Measurements from ENCODE around the gene HSD17B14.
"Not testable (repeated sequence)": the region's sequence is repeated elsewhere in the genome, so short reads cannot be mapped to it uniquely, and the experiment has no call there.

HSD17B14 gene

DNA sequence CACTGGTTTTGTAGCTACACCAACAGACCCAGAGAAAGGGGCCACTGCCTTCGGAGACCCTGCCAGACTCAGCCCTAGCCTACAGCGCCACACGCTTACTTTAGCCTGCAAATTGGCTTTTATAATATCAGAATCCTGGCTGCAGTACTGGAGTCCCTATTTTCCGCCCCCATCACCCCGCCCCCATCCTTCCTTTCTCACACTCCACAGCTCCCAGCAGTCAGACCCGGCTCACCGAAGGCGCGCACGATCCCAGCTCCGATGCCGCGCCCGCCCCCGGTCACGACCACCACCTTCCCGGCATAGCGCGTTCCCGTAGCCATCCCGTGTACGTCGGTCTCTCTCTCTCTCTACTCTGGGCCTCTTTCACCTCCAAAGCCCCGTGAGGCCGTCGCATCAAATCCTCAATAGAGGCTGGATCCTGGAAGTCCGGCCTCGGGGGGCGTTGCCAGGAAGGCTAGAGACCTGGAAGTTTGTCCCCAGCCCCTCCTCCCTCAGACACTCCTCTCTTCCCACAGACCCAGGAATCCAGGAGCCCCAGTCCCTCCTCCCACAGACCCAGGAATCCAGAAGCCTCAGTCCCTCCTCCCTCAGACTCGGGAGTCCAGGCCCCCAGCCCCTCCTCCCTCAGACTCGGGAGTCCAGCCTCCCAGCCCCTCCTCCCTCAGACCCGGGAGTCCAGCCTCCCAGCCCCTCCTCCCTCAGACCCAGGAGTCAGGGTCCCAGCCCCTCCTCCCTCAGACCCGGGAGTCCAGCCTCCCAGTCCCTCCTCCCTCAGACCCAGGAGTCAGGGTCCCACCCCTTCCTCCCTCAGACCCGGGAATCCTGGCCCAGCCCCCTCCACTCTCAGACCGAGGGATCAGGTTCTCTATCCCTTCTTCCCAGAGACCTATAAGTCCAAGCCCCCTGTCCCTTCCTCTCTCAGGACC is at the start of gene HSD17B14:
Gene HSD17B14 (minus strand): TSS at position 403 of the 929 bp plus-strand sequence. CDS start 80 bp downstream, at position 323.
- no peak for DNase-seq (ENCODE audit: extremely low read depth in 1 of 2, low read depth in 1 of 2)

DNA sequence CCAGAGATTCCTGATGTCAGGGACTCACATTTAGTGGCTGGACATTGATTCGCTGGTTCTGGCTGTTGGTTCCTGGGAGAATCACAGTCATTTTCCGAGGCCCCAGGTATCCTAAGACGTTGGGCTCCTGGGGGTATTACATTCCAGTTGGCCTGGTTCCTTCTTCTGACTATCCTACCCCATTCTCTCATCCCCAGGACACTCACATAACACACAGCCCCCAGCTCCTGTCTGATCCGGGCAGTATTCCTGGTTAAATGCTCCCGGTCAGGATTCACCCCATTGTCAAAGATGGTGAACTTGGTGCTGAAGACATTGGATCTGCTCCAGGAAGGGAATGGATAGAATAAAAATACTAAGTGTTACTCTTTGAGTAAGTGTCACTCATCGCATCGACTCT is 47.4 kb upstream of the HSD17B14 start:
- DNase-seq (ENCODE audit: extremely low read depth in 1 of 2, low read depth in 1 of 2), result no peak

DNA sequence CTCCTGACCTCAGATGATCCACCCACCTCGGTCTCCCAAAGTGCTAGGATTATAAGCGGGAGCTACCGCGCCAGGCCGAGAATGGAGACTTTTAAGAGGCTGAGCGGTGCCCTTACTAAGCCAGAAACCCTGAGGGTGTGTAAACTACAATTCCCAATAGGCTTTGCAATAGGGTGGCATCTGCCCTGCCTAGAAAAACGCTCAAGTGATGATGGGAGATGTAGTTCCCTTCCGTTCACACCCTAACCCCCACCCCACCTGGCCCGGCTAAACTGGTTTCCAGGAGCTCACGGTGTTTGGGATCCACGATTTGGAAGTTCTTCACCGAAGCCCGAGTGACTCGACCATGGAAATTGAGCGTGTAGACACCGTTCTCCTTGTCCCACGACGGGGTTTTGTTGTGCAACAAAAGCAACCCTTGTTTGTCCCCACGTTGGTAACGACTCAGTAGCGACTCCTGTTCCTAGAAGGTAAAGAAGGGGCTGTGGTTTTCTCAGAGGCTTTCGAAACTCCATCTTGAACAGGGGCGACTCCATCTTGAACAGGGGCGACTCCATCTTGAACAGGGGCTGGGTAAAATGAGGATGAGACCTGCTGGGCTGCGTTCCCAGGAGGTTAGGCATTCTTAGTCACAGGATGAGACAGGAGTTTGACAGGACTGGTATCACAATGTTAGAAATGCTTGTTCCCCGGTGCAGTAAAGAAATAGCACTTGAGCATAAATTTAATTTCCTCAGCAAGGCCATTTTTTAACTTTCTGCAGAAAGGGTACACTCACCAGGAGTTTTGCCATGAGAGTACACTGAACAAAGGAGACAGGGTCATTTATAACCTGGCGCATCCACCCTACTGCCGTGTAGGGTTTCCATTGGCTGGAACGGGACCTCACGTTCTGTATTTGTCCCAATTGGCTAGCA is 45.7 kb upstream of the HSD17B14 start:
- DNase-seq (ENCODE audit: extremely low read depth in 1 of 2, low read depth in 1 of 2), result no peak

DNA sequence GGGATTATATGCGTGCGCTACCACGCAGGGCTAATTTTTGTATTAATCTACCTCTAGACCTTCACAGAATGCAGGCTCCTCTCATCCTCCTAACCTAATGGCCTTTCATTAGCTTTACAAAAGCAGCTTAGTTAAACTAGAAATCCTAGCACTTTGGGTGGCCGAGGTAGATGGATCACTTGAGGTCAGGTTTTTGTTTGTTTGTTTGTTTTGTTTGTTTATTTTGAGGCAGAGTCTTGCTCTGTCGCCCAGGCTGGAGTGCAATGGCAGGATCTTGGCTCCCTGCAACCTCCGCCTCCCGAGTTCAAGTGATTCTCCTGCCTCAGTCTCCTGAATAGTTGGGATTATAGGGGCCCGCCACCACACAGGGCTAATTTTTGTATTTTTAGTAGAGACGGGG is 43.4 kb upstream of the HSD17B14 start:
- not testable (repeated sequence) for DNase-seq (ENCODE audit: extremely low read depth in 1 of 2, low read depth in 1 of 2)

DNA sequence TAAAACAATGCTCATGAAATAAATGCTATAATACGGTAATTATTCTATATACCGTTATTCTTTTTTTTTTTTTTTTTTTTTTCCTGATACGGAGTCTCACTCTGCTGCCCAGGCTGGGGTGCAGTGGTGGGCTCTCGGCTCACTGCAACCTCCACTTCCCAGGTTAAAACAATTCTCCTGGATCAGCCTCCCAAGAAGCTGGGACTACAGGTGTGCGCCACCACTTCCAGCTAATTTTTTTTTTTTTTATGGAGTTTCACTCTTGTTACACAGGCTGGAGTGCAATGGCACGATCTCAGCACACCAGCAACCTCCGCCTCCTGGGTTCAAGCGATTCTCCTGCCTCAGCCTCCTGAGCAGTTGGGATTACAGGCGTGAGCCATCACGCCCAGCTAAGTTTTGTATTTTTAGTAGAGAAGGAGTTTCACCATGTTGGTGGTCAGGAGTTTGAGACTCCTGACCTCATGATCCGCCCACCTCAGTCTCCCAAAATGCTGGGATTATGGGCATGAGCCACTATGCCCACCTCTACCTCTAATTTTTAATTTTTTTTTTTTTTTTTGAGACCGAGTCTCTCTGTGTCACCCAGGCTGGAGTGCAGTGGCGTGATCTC is 42.8 kb upstream of the HSD17B14 start:
- no peak for DNase-seq (ENCODE audit: extremely low read depth in 1 of 2, low read depth in 1 of 2)

DNA sequence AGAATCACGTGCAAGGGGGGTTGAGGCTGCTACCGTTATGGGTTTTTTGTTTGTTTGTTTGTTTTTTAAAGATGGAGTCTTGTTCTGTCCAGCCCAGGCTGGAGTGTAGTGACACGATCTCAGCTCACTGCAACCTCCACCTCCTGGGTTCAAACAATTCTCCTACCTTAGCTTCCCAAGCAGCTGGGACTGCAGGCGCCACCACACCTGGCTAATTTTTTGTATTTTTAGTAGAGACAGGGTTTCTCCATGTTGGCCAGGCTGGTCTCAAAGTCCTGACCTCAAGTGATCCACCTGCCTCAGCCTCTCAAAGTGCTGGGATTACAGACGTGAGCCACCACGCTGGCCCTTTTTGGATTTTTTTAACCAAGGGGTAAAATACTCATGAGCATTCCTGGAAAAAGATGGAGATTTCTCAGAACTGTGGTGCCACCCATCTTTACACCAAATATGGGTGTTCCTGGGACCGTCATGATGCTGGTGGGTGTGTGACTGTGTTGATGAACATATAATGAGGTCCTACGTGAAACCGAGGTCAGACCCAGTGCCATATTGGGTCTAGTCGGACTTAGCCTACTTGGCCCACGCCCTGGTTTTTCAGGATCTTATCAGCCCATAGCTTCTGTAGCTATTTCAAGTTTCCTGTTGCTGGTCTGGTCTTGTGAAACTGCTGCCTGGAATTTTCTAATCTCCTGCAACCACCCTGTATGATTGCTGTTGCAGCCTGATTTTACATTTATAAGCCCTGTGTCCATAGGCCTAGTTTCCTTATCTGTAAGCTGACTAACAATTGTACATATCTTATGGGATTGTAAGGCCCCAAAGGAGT is 42.1 kb upstream of the HSD17B14 start:
- no peak for DNase-seq (ENCODE audit: extremely low read depth in 1 of 2, low read depth in 1 of 2)

DNA sequence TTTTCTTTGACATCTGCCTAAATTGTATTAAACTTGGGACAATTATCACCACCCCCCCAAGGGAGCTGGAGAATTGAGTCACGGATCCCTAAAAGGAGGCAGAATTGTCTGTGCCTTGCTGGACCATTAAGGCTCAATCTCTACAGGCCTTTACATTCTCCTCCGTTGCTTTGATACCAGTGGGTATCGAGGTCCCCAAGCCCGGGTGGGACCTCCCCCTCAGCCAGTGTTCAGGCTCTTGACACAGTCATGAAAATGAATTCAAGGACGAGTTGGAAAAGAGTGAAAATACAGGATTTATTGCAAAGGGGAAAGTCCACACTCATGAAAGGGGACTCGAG is 41.5 kb upstream of the HSD17B14 start:
- DNase-seq (ENCODE audit: extremely low read depth in 1 of 2, low read depth in 1 of 2), result no peak

DNA sequence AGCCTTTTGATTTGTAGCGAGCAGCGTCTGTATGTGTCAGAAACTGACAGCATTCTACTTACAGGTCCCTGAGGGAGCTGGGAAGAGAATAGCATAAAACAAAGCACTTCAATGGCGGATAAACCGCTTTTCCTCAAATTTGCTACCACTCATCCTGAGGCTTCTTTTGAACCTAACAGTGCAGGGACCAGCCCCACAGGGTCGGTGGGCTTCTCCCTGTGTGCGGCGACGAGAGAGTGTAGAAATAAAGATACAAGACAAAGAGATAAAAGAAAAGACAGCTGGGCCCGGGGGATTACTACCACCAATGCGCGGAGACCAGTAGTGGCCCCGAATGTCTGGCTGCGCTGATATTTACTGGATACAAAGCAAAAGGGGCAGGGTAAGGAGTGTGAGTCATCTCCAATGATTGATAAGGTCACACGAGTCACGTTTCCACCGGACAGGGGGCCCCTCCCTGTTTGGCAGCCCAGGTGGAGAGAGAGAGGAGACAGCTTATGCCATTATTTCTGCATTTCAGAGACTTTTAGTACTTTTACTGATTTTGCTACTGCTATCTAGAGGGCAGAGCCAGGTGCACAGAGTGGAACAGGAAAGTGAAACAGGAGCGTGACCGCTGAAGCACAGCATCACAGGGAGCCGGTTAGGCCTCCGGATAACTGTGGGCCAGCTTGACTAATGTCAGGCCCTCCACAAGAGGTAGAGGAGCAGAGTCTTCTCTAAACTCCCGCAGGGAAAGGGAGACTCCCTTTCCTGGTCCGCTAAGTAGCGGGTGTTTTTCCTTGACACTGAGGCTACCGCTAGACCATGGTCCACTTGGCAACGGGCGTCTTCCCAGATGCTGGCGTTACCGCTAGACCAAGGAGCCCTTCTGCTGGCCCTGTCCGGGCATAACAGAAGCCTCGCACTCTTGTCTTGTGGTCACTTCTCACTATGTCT is 40.0 kb upstream of the HSD17B14 start:
- DNase-seq (ENCODE audit: extremely low read depth in 1 of 2, low read depth in 1 of 2), result not testable (repeated sequence)

DNA sequence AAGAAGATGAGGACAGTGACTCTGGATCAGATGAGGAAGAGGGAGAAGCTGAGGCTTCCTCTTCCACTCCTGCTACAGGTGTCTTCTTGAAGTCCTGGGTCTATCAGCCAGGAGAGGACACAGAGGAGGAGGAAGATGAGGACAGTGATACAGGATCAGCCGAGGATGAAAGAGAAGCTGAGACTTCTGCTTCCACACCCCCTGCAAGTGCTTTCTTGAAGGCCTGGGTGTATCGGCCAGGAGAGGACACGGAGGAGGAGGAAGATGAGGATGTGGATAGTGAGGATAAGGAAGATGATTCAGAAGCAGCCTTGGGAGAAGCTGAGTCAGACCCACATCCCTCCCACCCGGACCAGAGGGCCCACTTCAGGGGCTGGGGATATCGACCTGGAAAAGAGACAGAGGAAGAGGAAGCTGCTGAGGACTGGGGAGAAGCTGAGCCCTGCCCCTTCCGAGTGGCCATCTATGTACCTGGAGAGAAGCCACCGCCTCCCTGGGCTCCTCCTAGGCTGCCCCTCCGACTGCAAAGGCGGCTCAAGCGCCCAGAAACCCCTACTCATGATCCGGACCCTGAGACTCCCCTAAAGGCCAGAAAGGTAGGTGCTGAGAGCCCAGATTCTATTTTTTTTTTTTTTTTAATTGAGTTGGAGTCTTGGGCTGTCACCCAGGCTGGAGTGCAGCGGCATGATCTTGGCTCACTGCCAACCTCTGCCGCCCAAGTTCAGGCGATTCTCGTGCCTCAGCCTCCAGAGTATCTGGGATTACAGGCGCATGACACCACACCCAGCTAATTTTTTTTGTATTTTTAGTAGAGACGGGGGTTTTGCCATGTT is 38.2 kb upstream of the HSD17B14 start:
- no peak for DNase-seq (ENCODE audit: extremely low read depth in 1 of 2, low read depth in 1 of 2)

DNA sequence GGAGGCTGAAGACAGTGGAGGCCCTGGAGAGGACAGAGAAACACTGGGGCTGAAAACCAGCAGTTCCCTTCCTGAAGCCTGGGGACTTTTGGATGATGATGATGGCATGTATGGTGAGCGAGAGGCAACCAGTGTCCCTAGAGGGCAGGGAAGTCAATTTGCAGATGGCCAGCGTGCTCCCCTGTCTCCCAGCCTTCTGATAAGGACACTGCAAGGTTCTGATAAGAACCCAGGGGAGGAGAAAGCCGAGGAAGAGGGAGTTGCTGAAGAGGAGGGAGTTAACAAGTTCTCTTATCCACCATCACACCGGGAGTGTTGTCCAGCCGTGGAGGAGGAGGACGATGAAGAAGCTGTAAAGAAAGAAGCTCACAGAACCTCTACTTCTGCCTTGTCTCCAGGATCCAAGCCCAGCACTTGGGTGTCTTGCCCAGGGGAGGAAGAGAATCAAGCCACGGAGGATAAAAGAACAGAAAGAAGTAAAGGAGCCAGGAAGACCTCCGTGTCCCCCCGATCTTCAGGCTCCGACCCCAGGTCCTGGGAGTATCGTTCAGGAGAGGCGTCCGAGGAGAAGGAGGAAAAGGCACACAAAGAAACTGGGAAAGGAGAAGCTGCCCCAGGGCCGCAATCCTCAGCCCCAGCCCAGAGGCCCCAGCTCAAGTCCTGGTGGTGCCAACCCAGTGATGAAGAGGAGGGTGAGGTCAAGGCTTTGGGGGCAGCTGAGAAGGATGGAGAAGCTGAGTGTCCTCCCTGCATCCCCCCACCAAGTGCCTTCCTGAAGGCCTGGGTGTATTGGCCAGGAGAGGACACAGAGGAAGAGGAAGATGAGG is 37.4 kb upstream of the HSD17B14 start:
- DNase-seq (ENCODE audit: extremely low read depth in 1 of 2, low read depth in 1 of 2), result no peak

DNA sequence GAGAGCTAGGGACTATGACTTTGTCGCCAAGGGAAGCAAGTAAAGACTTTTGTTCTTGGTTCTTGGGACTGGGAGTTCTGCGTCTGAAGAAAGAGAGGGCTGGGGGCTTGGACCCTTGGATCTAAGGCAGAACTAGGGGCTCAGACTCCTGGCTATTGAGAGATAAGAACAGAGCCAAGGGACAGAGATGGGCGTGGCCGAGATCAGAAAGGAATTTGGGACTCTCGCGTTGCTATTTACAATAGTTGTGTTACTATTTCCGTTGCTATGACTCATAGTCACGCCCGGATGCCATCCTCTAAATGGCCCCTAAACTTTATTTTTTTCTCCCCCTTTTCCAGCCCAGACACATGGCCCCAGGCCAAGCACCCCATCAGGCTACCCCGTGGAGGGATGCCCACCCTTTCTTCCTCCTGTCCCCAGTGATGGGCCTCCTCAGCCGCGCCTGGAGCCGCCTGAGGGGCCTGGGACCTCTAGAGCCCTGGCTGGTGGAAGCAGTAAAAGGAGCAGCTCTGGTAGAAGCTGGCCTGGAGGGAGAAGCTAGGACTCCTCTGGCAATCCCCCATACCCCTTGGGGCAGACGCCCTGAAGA is 36.7 kb upstream of the HSD17B14 start:
- DNase-seq (ENCODE audit: extremely low read depth in 1 of 2, low read depth in 1 of 2), result peak; percentile 51 to 57

DNA sequence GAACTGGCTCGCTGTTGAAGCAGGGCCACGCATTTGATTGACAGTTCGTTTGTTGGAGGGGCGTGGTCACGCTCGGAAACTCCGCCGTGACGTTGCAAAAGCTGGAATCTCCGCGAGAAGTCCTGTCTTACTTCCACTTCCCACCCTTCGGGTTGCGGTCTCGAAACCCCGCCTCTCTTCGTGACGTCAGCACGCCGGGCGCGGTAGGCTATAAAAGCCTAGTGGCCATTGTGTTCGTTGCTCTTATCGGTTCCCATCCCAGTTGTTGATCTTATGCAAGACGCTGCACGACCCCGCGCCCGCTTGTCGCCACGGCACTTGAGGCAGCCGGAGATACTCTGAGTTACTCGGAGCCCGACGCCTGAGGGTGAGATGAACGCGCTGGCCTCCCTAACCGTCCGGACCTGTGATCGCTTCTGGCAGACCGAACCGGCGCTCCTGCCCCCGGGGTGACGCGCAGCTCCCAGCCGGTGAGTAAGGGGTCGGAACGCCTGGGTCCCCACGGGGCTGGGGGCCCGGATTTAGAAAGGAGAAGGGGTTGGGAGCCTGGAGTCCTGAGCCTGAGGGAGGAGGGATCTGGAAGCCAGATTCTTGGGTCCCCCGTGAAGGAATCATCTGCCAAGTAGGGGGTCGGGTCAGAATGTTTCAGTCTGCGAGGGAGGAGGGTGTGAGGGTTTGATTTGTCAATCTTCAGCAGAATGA is 36.0 kb upstream of the HSD17B14 start, which contains the start of gene PPP1R15A:
Gene PPP1R15A (plus strand): TSS at position 240 of the 702 bp plus-strand sequence. CDS start 813 bp downstream, outside the sequence.
- DNase-seq (ENCODE audit: extremely low read depth in 1 of 2, low read depth in 1 of 2), result peak; percentile 96 to 97

DNA sequence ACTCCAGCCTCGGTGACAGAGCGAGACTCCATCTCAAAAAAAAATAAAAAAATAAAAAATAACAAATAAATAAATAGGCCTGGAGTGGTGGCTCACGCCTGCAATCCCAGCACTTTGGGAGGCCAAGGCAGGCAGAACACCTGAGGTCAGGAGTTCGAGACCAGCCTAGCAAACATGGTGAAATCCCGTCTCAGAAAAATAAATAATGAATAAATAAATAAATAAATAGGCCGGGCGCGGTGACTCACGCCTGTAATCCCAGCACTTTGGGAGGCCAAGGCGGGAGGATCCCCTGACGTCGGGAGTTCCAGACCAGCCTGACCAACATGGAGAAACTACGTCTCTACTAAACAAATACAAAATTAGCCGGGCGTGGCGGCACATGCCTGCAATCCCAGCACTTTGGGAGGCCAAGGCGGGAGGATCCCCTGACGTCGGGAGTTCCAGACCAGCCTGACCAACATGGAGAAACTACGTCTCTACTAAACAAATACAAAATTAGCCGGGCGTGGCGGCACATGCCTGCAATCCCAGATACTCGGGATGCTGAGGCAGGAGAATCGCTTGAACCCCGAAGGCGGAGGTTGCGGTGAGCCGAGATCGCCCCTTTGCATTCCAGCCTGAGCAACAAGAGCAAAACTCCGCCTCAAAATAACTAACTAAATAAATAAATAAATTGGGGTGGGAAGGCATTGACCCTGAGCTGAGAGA is 35.3 kb upstream of the HSD17B14 start:
- not testable (repeated sequence) for DNase-seq (ENCODE audit: extremely low read depth in 1 of 2, low read depth in 1 of 2)

DNA sequence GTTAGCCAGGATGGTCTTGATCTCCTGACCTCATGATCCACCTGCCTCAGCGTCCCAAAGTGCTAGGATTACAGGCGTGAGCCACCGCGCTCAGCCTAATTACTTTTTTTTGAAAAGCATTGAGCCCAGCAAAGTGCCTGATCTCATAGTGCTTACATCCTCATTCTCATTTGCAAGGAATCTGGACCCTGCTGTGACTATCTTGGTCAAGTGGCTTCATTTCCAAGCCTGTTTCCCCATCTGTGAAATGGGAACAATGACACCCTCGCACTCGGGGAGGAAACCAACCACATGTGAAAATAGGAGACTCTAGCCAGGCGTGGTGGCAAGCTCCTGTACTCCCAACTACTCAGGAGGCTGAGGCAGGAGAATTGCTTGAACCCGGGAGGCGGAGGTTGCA is 33.8 kb upstream of the HSD17B14 start:
- no peak for DNase-seq (ENCODE audit: extremely low read depth in 1 of 2, low read depth in 1 of 2)

DNA sequence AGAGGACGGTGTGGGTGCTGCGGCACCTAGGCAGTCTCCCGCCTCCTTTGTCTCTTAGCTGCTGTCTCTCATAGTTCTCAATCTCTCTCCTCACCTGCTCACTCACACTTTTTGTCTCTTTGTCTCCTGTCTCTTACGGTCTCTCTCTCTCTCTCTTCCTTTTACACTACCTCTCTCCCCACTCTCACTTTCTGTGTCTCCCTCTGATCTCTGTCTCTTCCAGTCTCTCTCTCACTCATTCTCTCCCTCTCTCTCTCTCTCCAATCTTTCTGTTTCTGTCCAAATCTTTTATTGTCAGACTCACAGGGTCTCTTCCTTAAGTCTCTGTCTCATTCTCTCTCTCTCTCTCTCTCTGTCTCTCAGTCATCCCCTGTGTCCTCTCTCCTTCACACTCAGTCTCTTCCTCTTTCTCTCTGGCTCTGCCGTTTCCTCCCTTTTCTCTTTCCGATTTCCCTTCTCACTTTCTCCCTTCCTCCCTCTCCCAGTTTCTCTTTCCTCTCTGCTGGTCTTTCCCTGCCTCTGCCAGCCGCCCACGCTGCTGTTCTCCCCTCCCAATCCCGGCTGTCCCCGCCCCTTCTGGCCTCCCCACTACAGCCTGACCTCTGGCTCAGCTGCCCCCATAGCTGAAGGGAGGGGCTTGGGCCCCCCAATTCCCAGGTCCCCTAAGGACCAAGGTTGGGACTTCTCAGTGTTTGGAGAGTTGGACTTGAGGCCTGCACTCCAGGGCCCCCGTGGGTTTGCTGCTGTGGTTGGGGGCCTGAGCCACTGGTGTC is 32.0 kb upstream of the HSD17B14 start, which contains the start of gene PLEKHA4:
Gene PLEKHA4 (minus strand): TSS at position 504 of the 773 bp plus-strand sequence. CDS start 997 bp downstream, outside the sequence.
- no peak for DNase-seq (ENCODE audit: extremely low read depth in 1 of 2, low read depth in 1 of 2)

Measured in activated CD8-positive, alpha-beta memory T cell treated with anti-CD3 and anti-CD28 coated beads for 1 hour (primary cell).